A549 (cell line): ENCODE measurements around the gene C17orf107. TPM values are rescaled to one million over a fixed set of nuclear protein-coding genes. Genes with fewer than 3 reads are reported as not detected.

Experiments
- ATAC-seq, 2 experiments: fragments of 200-7000 bp in 1 of 2; fragments of >200 bp in 1 of 2; cut with Nextera tagmentation in 1 of 2; cut with Tn5 transposase in 1 of 2; 3 replicates each; pipeline versions ENCODE4 v1.8.0 to v1.9.1; 2018 to 2020; ENCODE audit warnings: mild to moderate bottlenecking in 1 of 2, moderate library complexity in 1 of 2
- CTCF ChIA-PET: fragments of 300-600 bp; sonication (Branson Sonifier 250); formaldehyde crosslinking; extraction: SDS; loops from one replicate; lab custom pipeline; 2021; ENCODE audit warnings: antibody characterized with exemption, inconsistent platforms; lab: Yijun Ruan, JAX
- POLR2A ChIA-PET: fragments of 350-600 bp; formaldehyde crosslinking; extraction: SDS; loops from one replicate; lab custom pipeline; 2021; ENCODE audit warnings: antibody characterized with exemption, inconsistent platforms; lab: Yijun Ruan, JAX
- DNase-seq, 2 experiments: peaks; one replicate each; pipeline versions ENCODE4 v3.0.0 to v3.0.0-alpha.2; 2011 to 2016; ENCODE audit warnings: low read depth in 1 of 2, low spot score in 1 of 2
- FAIRE-seq: peaks from 2 replicates; lab custom pipeline; 2011; peaks lifted over from hg19 to GRCh38; lab: Jason Lieb, UNC
- H3K27ac ChIP-seq, 2 experiments: fragments of >200 bp; sonication (Bioruptor Twin); formaldehyde crosslinking; 3 replicates each; pipeline ENCODE4 v1.5.1; 2016 to 2017
- H3K4me1 ChIP-seq: fragments of >200 bp; sonication (Bioruptor Twin); formaldehyde crosslinking; 3 replicates; pipeline ENCODE4 v1.6.1; 2016
- H3K4me2 ChIP-seq: fragments of >200 bp; sonication (Bioruptor Twin); formaldehyde crosslinking; 3 replicates; pipeline ENCODE4 v1.6.1; 2016
- H3K4me3 ChIP-seq: fragments of >200 bp; sonication (Bioruptor Twin); formaldehyde crosslinking; 3 replicates; pipeline ENCODE4 v1.5.1; 2016
- H3K9me3 ChIP-seq: fragments of >200 bp; sonication (Bioruptor Twin); formaldehyde crosslinking; 3 replicates; pipeline ENCODE4 v1.6.1; 2016
- BHLHE40 ChIP-seq: IDR thresholded peaks from 2 replicates; pipeline ENCODE4 v1.6.1; 2012; ENCODE audit warnings: low read depth, low read length, inconsistent platforms
- CBX8 ChIP-seq: fragments of 200-600 bp; sonication (generic); IDR thresholded peaks from 2 replicates; pipeline ENCODE4 v1.6.1; 2016
- CHD2 ChIP-seq: fragments of 150-350 bp; IDR thresholded peaks from 2 replicates; pipeline ENCODE4 v1.6.1; 2014; ENCODE audit warnings: low read length; ENCODE audit not compliant: partially characterized antibody
- CHD4 ChIP-seq: fragments of 200-600 bp; sonication (generic); IDR thresholded peaks from 2 replicates; pipeline ENCODE4 v1.6.1; 2016; ENCODE audit warnings: antibody characterized with exemption, mild to moderate bottlenecking, borderline replicate concordance
- EP300 ChIP-seq, 2 experiments: fragments of >200 bp; sonication (Bioruptor Twin); formaldehyde crosslinking; IDR thresholded peaks; 2 replicates in 1 of 2; 3 replicates in 1 of 2; pipeline ENCODE4 v1.6.1; 2016 to 2017
- FOSB ChIP-seq: fragments of 250-450 bp; sonication (Bioruptor Pico); IDR thresholded peaks from 2 replicates; pipeline ENCODE4 v1.5.0; 2020; ENCODE audit warnings: mild to moderate bottlenecking, moderate library complexity
- HEYL ChIP-seq: fragments of 250-450 bp; sonication (Bioruptor Pico); IDR thresholded peaks from 2 replicates; pipeline ENCODE4 v1.8.0; 2021; ENCODE audit warnings: mild to moderate bottlenecking, moderate library complexity
- HOXA7 ChIP-seq: fragments of 250-450 bp; sonication (Bioruptor Pico); IDR thresholded peaks from 2 replicates; pipeline ENCODE4 v1.5.0; 2020; ENCODE audit warnings: mild to moderate bottlenecking, moderate library complexity
- JUN ChIP-seq, 2 experiments: fragments of >200 bp; sonication (Bioruptor Twin); formaldehyde crosslinking; IDR thresholded peaks; 2 replicates in 1 of 2; 3 replicates in 1 of 2; pipeline ENCODE4 v1.6.1; 2016 to 2017
- KDM5A ChIP-seq: fragments of 200-600 bp; sonication (generic); IDR thresholded peaks from 2 replicates; pipeline ENCODE4 v1.6.1; 2016; ENCODE audit warnings: antibody characterized with exemption, mild to moderate bottlenecking
- NR3C1 ChIP-seq: fragments of >200 bp; sonication (Bioruptor Twin); formaldehyde crosslinking; IDR thresholded peaks from 3 replicates; pipeline ENCODE4 v1.6.1; 2017
- PHF8 ChIP-seq: fragments of 200-600 bp; sonication (generic); IDR thresholded peaks from 2 replicates; pipeline ENCODE4 v1.6.1; 2016; ENCODE audit warnings: low read depth, mild to moderate bottlenecking, antibody characterized with exemption, moderate library complexity, borderline replicate concordance
- POLR2AphosphoS2 ChIP-seq: conservative IDR thresholded peaks from 2 replicates; pipeline ENCODE4 v1.6.1; 2012; ENCODE audit warnings: low read length, improper control_type of control experiment, inconsistent platforms
- RAD21 ChIP-seq, 2 experiments: fragments of >200 bp in 1 of 2; sonication (Bioruptor Twin) in 1 of 2; formaldehyde crosslinking in 1 of 2; IDR thresholded peaks in 1 of 2; conservative IDR thresholded peaks in 1 of 2; 2 replicates in 1 of 2; 3 replicates in 1 of 2; pipeline ENCODE4 v1.6.1; 2012 to 2018; ENCODE audit warnings: inconsistent platforms in 1 of 2
- RFX5 ChIP-seq: fragments of 450-650 bp; IDR thresholded peaks from 2 replicates; pipeline ENCODE4 v1.7.1; 2014; ENCODE audit warnings: antibody characterized with exemption, mild to moderate bottlenecking, moderate library complexity
- SREBF2 ChIP-seq: fragments of 450-650 bp; IDR thresholded peaks from 2 replicates; pipeline ENCODE4 v1.6.1; 2014; ENCODE audit warnings: mild to moderate bottlenecking, moderate library complexity
- TFCP2L1 ChIP-seq: fragments of 250-450 bp; sonication (Bioruptor Pico); IDR thresholded peaks from 2 replicates; pipeline ENCODE4 v1.5.0; 2021; ENCODE audit warnings: mild to moderate bottlenecking
- TP53 ChIP-seq: fragments of 250-450 bp; sonication (Bioruptor Pico); IDR thresholded peaks from 2 replicates; pipeline ENCODE4 v1.5.0; 2021; ENCODE audit warnings: mild to moderate bottlenecking, moderate library complexity
- ZFP36 ChIP-seq: fragments of 450-650 bp; IDR thresholded peaks from 2 replicates; pipeline ENCODE4 v1.6.1; 2014; ENCODE audit warnings: borderline replicate concordance; ENCODE audit not compliant: partially characterized antibody
- ZNF302 ChIP-seq: fragments of 250-450 bp; sonication (Bioruptor Pico); IDR thresholded peaks from 2 replicates; pipeline ENCODE4 v1.9.0; 2021; ENCODE audit warnings: inconsistent platforms, mild to moderate bottlenecking, moderate library complexity
- WGBS: methylation state at CpG from one replicate; pipeline ENCODE4 v1.1.6; 2017; ENCODE audit errors: missing lambda C conversion rate; 5-methylcytosine and 5-hydroxymethylcytosine counted together
- polyA plus RNA-seq, 4 experiments: library from polyadenylated mRNA; depleted of rRNA in 3 of 4; stranded (reverse); fragments of >200 nt; fragmentation: RNase III in 1 of 4; extraction: RNeasy Plus Mini Kit Qiagen cat#74134 plus additional on column Dnase treatment in 1 of 4; gene quantifications; 2 replicates in 3 of 4; 3 replicates in 1 of 4; pipeline ENCODE4 v1.2.3, GENCODE V29; 2011 to 2017
- TF ChIP-seq, protein P1 (sequence below): IDR thresholded peaks from 2 replicates; pipeline ENCODE4 v1.6.1; 2012; ENCODE audit warnings: low read depth, borderline replicate concordance
- TF ChIP-seq, protein P2 (sequence below): IDR thresholded peaks from 2 replicates; pipeline ENCODE4 v1.6.1; 2012
- TF ChIP-seq, protein P3 (sequence below): fragments of 150-350 bp; IDR thresholded peaks from 2 replicates; pipeline ENCODE4 v1.6.1; 2014; ENCODE audit warnings: low read depth, mild to moderate bottlenecking, low read length
- TF ChIP-seq, protein P4 (sequence below): fragments of 250-450 bp; sonication (Bioruptor Pico); IDR thresholded peaks from 2 replicates; pipeline ENCODE4 v1.5.0; 2020; ENCODE audit warnings: low read depth, mild to moderate bottlenecking, moderate library complexity

C17orf107 gene
- polyA plus RNA-seq, 2 of the 4 experiments (the other 2 are of a cell fraction): 0.13 to 0.30 TPM

DNA sequence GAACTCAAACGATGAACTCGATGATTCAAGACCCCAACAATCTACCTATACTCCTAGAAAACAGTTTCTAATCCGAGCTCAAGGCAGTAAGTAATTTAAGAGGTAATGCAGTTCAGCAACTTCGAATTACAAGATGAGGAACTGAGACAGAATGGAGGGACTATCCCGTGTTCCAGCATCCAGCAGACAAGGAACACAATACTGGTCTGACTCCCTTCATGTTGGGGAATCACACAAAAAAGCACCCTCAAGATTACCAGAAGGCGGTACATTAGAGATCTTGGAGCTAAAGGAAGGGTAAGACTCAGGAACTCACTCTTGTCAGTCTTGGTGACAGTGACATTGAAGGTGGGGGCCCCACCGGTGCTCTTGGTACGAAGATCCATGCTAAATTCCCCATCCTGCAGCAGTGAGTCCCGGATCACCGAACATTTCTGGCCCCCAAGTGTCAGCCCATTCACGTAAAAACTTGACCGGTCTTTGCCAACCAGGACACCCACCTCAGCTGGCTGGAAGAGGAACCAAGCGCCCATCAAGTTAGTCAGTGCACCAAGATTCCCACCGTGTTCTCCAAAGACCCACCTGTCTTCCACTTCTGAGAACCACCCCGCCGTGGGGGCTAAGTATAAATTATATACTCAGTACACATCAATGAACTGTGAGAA, 47.1 kb downstream of the C17orf107 start:
- Histone ChIP-seq H3K27ac (peak overlapping the region; percentile 99), H3K4me1 (peaks cover 61% of the 10 kb centered on the region), H3K4me2 (peak overlapping the region; percentile 99), H3K4me3 (peak overlapping the region; percentile 98), H3K9me3 (no peaks in the 10 kb centered on the region)
- CTCF ChIA-PET: interaction anchor here (1.0 to 3.7 kb wide), 5 partner anchors 16 to 51 kb away, joined by 3 to 17 read pairs (median 4); partner anchors contain the start of genes CAMTA2, INCA1 and SPAG7
- FAIRE-seq (no peak), DNase-seq (no peak), ATAC-seq (no peak)
- TF ChIP-seq NR3C1 (no peak), POLR2AphosphoS2 (peak; percentile 36; the same call in 1 of the 2 replicates), BHLHE40 (no peak), HOXA7 (CRISPR knock-in tag) (no peak), ZNF302 (CRISPR knock-in tag) (no peak), EP300 (IDR thresholded peaks at IDR 0.05) (no peak), PHF8 (no peak), CHD4 (no peak), CHD2 (no peak), JUN (IDR thresholded peaks at IDR 0.05) (0 out of 5 replicates have a peak, but pooled peaks of 1 of the 2 experiments have one; percentile 0), KDM5A (no peak)
- TF ChIP-seq, protein P1, sequence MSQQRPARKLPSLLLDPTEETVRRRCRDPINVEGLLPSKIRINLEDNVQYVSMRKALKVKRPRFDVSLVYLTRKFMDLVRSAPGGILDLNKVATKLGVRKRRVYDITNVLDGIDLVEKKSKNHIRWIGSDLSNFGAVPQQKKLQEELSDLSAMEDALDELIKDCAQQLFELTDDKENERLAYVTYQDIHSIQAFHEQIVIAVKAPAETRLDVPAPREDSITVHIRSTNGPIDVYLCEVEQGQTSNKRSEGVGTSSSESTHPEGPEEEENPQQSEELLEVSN: no peak
- TF ChIP-seq, protein P2, sequence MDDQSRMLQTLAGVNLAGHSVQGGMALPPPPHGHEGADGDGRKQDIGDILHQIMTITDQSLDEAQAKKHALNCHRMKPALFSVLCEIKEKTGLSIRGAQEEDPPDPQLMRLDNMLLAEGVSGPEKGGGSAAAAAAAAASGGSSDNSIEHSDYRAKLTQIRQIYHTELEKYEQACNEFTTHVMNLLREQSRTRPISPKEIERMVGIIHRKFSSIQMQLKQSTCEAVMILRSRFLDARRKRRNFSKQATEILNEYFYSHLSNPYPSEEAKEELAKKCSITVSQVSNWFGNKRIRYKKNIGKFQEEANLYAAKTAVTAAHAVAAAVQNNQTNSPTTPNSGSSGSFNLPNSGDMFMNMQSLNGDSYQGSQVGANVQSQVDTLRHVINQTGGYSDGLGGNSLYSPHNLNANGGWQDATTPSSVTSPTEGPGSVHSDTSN: 0 out of 2 replicates have a peak, but pooled peaks have one; percentile 33
- POLR2A ChIA-PET: interaction anchor here (5.3 kb wide), 1 partner anchor 21 kb away, joined by 67 read pairs; the partner anchor contains the start of gene SPAG7
- 4% methylated on average over 16 of the region's 16 CpGs for WGBS

DNA sequence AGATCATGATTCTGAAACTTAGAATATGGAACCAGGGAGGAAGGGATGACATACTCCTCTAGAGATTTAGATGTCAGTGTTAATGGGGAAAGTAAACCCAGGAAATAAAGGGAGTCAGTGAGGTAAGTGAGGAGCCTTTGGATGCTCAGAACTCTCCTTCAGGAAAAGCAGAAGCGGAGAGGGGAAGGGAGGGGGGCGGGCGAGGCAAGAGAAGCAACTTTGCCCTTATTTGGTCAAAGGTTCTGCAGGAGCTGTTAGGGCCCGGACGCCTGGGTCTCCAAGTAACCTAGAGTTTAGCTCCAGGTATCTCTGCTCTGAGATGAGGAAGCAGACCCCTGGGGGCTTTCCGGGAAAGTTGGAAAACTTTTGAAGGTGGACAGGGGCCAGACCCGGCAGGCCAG, 47.7 kb downstream of the C17orf107 start:
- WGBS: 2% methylated on average over 5 of the region's 7 CpGs
- H3K4me2 ChIP-seq: peak overlapping the region; percentile 99
- peak overlapping the region; percentile 99 for H3K27ac ChIP-seq
- FAIRE-seq (no peak), DNase-seq (peak in 1 of 2 experiments; percentile 64), ATAC-seq (no peak)
- ChIA-PET POLR2A (interaction anchor here (1.9 to 5.3 kb wide), 2 partner anchors 20 to 157 kb away, joined by 7 to 67 read pairs; partner anchors contain the start of gene SPAG7), CTCF (interaction anchor here (1.0 to 3.7 kb wide), 4 partner anchors 21 to 50 kb away, joined by 3 to 17 read pairs (median 6); partner anchors contain the start of genes CAMTA2, INCA1 and SPAG7)
- peaks cover 61% of the 10 kb centered on the region for H3K4me1 ChIP-seq
- peak overlapping the region; percentile 98 for H3K4me3 ChIP-seq
- TF ChIP-seq, protein P3, sequence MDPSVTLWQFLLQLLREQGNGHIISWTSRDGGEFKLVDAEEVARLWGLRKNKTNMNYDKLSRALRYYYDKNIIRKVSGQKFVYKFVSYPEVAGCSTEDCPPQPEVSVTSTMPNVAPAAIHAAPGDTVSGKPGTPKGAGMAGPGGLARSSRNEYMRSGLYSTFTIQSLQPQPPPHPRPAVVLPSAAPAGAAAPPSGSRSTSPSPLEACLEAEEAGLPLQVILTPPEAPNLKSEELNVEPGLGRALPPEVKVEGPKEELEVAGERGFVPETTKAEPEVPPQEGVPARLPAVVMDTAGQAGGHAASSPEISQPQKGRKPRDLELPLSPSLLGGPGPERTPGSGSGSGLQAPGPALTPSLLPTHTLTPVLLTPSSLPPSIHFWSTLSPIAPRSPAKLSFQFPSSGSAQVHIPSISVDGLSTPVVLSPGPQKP: peak; percentile 70; the same call in 1 of the 2 replicates
- no peak for TF ChIP-seq SREBF2
- H3K9me3 ChIP-seq: no peaks in the 10 kb centered on the region

DNA sequence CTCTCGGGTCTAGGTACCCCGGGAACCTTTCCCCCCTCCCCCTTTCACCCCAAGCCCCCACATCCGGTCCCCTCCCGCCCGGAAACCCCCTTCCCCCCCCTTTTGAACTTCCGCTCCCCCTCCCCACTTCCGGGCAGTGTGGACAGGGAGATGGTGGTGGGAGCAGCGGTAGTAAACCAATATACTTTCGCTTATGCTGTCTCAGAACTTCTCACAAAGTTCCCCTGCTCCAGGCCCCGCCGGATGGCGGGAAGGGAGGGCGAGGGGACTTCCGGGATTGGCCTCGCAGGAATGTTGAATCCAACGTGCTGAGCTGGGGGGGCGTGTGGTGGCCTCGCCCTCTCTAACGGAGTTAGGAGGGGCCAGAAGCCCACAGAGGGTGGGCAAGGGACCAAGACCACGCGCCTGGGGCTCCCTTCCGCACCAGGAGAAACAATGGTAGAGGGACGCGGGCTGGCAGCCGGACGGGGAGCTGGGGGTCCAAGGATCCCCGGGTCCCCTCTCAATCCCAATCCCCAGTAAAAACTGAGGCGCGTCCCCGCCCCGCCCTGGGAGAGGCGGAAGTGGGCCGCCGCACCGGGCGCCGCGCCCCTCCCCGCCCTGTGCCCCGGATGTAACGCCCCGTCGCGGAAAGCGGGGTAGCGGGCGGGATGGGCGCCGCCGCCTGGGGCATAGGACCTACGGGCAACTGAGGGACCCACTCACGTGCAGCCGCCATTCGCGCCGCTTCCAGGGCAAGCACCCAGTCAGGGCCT, 48.3 kb downstream of the C17orf107 start:
- 1% methylated on average over 34 of the region's 56 CpGs for WGBS
- H3K4me2 ChIP-seq: peak overlapping the region; percentile 99
- H3K27ac ChIP-seq: peak overlapping the region; percentile 99
- ATAC-seq (peak in 1 of 2 experiments; percentile 32; a peak in 3 of 6 replicates), DNase-seq (peak; percentile 64 to 76), FAIRE-seq (no peak)
- H3K4me1 ChIP-seq: peaks cover 57% of the 10 kb centered on the region
- ChIA-PET CTCF (interaction anchor here (1.0 to 1.9 kb wide), 4 partner anchors 20 to 49 kb away, joined by 3 to 7 read pairs (median 4); partner anchors contain the start of genes CAMTA2, INCA1 and SPAG7), POLR2A (interaction anchor here (0.9 to 5.3 kb wide), 5 partner anchors 8 to 158 kb away, joined by 3 to 68 read pairs (median 7); partner anchors contain the start of genes RNF167, SLC25A11 and SPAG7)
- H3K4me3 ChIP-seq: peak overlapping the region; percentile 98
- H3K9me3 ChIP-seq: no peaks in the 10 kb centered on the region
- TF ChIP-seq CHD2 (no peak), RAD21 (conservative IDR thresholded peaks at IDR 0.05 in 1 of 2, IDR thresholded peaks at IDR 0.05 in 1 of 2) (no peak), ZFP36 (no peak), FOSB (CRISPR knock-in tag) (peak; percentile 77; the same call in 1 of the 2 replicates), NR3C1 (no peak), TP53 (CRISPR knock-in tag) (peak; percentile 88), HOXA7 (CRISPR knock-in tag) (peak; percentile 81; the same call in 1 of the 2 replicates), TFCP2L1 (CRISPR knock-in tag) (peak; percentile 27), RFX5 (no peak), CBX8 (no peak), POLR2AphosphoS2 (0 out of 2 replicates have a peak, but pooled peaks have one; percentile 34), HEYL (CRISPR knock-in tag) (no peak)
- TF ChIP-seq, protein P4, sequence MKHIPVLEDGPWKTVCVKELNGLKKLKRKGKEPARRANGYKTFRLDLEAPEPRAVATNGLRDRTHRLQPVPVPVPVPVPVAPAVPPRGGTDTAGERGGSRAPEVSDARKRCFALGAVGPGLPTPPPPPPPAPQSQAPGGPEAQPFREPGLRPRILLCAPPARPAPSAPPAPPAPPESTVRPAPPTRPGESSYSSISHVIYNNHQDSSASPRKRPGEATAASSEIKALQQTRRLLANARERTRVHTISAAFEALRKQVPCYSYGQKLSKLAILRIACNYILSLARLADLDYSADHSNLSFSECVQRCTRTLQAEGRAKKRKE (CRISPR knock-in tag): 0 out of 2 replicates have a peak, but pooled peaks have one; percentile 65
- TF ChIP-seq, protein P3: 0 out of 2 replicates have a peak, but pooled peaks have one; percentile 70
